Neuronal stem cell (in vitro differentiated cells): Measurements from ENCODE around the gene FGFRL1.

ENCODE experiments used
- DNase-seq: peaks from one replicate; pipeline ENCODE4 v3.0.0-alpha.2; 2013; ENCODE audit warnings: low spot score
- H2AFZ ChIP-seq: one replicate; pipeline ENCODE4 v1.6.1; 2013; ENCODE audit warnings: mild to moderate bottlenecking, low read length, inconsistent platforms
- H2AK5ac ChIP-seq: 2 replicates; pipeline ENCODE4 v1.6.1; 2013; ENCODE audit warnings: low read depth, mild to moderate bottlenecking, inconsistent platforms, low read length, moderate library complexity, mixed read lengths
- H2BK120ac ChIP-seq: 2 replicates; pipeline ENCODE4 v1.6.1; 2013; ENCODE audit warnings: low read depth, mild to moderate bottlenecking, inconsistent platforms, low read length, moderate library complexity, mixed read lengths
- H2BK12ac ChIP-seq: one replicate; pipeline ENCODE4 v1.6.1; 2013; ENCODE audit warnings: low read length, inconsistent platforms
- H2BK15ac ChIP-seq: 2 replicates; pipeline ENCODE4 v1.6.1; 2013; ENCODE audit warnings: mild to moderate bottlenecking, low read length, inconsistent platforms, mixed read lengths
- H2BK5ac ChIP-seq: one replicate; pipeline ENCODE4 v1.6.1; 2013; ENCODE audit warnings: inconsistent platforms, mild to moderate bottlenecking, low read length, moderate library complexity
- H3K14ac ChIP-seq: one replicate; pipeline ENCODE4 v1.6.1; 2013; ENCODE audit warnings: low read length, inconsistent platforms
- H3K18ac ChIP-seq: 2 replicates; pipeline ENCODE4 v1.6.1; 2013; ENCODE audit warnings: low read length, inconsistent platforms
- H3K23ac ChIP-seq: 2 replicates; pipeline ENCODE4 v1.6.1; 2013; ENCODE audit warnings: low read depth, mild to moderate bottlenecking, mixed read lengths, low read length, inconsistent platforms; ENCODE audit not compliant: poor library complexity
- H3K27ac ChIP-seq: replicated peaks from 3 replicates; pipeline ENCODE4 v1.5.1; 2013; ENCODE audit warnings: low read length, inconsistent platforms
- H3K27me3 ChIP-seq, 3 experiments: 2 replicates each; pipeline ENCODE4 v1.6.1; 2013; ENCODE audit warnings: low read length in 3 of 3, mild to moderate bottlenecking in 2 of 3, inconsistent platforms in 1 of 3, low read depth in 1 of 3, mixed read lengths in 1 of 3, moderate library complexity in 1 of 3; ENCODE audit not compliant: control insufficient read depth in 3 of 3, insufficient read depth in 3 of 3
- H3K36me3 ChIP-seq, 2 donors: replicated peaks in 1 of 2; 2 replicates each; pipeline ENCODE4 v1.6.1; 2013; ENCODE audit warnings: low read length in 2 of 2; ENCODE audit not compliant: control insufficient read depth in 2 of 2, insufficient read depth in 2 of 2
- H3K4ac ChIP-seq: 2 replicates; pipeline ENCODE4 v1.6.1; 2013; ENCODE audit warnings: inconsistent platforms, mild to moderate bottlenecking, low read length, moderate library complexity
- H3K4me1 ChIP-seq, 2 donors: 1 replicate in 1 of 2; 2 replicates in 1 of 2; pipeline ENCODE4 v1.6.1; 2013; ENCODE audit warnings: low read length in 2 of 2, low read depth in 1 of 2; ENCODE audit not compliant: control insufficient read depth in 2 of 2, insufficient read depth in 1 of 2
- H3K4me2 ChIP-seq: one replicate; pipeline ENCODE4 v1.6.1; 2013; ENCODE audit warnings: mild to moderate bottlenecking, low read length, inconsistent platforms; ENCODE audit not compliant: insufficient read depth, poor library complexity, severe bottlenecking
- H3K4me3 ChIP-seq, 2 donors: 2 replicates each; pipeline ENCODE4 v1.5.1; 2013; ENCODE audit warnings: low read length in 2 of 2, mild to moderate bottlenecking in 2 of 2, inconsistent platforms in 1 of 2, moderate library complexity in 1 of 2
- H3K79me1 ChIP-seq: one replicate; pipeline ENCODE4 v1.6.1; 2013; ENCODE audit warnings: low read depth, mild to moderate bottlenecking, inconsistent platforms, low read length, moderate library complexity
- H3K9ac ChIP-seq: one replicate; pipeline ENCODE4 v1.6.1; 2013; ENCODE audit warnings: mild to moderate bottlenecking, low read depth, low read length, inconsistent platforms; ENCODE audit not compliant: poor library complexity
- H3K9me3 ChIP-seq, 2 donors: replicated peaks in 1 of 2; 2 replicates each; pipeline versions ENCODE3 to v1.6.1; 2013; ENCODE audit warnings: low read length in 2 of 2, mild to moderate bottlenecking in 2 of 2, inconsistent platforms in 1 of 2, low read depth in 1 of 2, mixed read lengths in 1 of 2, moderate library complexity in 1 of 2; ENCODE audit not compliant: control insufficient read depth in 2 of 2, insufficient read depth in 1 of 2
- H4K8ac ChIP-seq: one replicate; pipeline ENCODE4 v1.6.1; 2013; ENCODE audit warnings: low read depth, mild to moderate bottlenecking, inconsistent platforms, low read length, moderate library complexity
- H4K91ac ChIP-seq: one replicate; pipeline ENCODE4 v1.6.1; 2013; ENCODE audit warnings: low read length, low read depth, mild to moderate bottlenecking, inconsistent platforms; ENCODE audit not compliant: poor library complexity
- WGBS, 2 donors: extraction: QIAGEN DNeasy Blood & Tissue Kit; methylation state at CpG; one replicate each; pipeline ENCODE4 v1.1.7; 2013; ENCODE audit warnings: missing lambda C conversion rate in 2 of 2, mixed read lengths in 1 of 2; ENCODE audit not compliant: insufficient read length in 2 of 2, insufficient replicate concordance in 1 of 2; ENCODE audit errors: extremely low coverage in 2 of 2; 5-methylcytosine and 5-hydroxymethylcytosine counted together

The FGFRL1 gene

DNA sequence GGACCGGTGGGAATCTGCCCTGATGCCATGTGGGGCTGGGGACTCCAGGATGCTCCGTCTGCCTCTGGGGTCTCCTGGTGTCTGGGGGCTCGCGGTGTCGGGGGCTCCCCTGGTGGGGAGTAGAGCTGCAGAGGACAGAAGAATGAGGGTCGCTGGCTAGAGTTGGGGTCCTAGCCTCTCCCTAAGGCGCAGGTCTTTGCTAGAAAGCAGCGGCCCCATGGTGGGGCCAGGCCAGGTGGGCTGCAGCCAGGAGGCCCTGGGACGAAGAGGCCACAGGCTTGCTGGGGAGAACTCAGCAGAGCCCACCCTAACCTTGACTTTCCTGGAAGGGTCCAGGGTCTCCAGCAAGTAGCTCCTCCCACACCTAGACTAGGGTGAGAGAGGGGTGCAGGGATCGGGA, 21.4 kb downstream of the FGFRL1 start:
- no CpG with 5 or more reads among the region's 10 CpGs for WGBS, 2 donors
- DNase-seq = no peak
- H2AFZ ChIP-seq = no peak overlapping the region
- H2BK15ac ChIP-seq = peak overlapping the region; percentile 96
- peak overlapping the region; percentile 100 for H2AK5ac ChIP-seq
- H3K9me3 ChIP-seq = no peaks in the 10 kb centered on the region
- peak overlapping the region; percentile 55 for H3K4ac ChIP-seq
- H3K14ac ChIP-seq = no peak overlapping the region
- H3K4me2 ChIP-seq = no peak overlapping the region
- peak overlapping the region; percentile 77 for H2BK5ac ChIP-seq
- no peak overlapping the region for H3K9ac ChIP-seq
- no peak overlapping the region for H4K8ac ChIP-seq
- H3K27ac ChIP-seq = no peak overlapping the region
- no peaks in the 10 kb centered on the region for H3K36me3 ChIP-seq
- H3K4me1 ChIP-seq = peaks cover 29 to 33% of the 10 kb centered on the region in 2 donors
- no peak overlapping the region for H2BK120ac ChIP-seq
- H3K4me3 ChIP-seq = no peak overlapping the region
- no peak overlapping the region for H4K91ac ChIP-seq
- no peaks in the 10 kb centered on the region for H3K79me1 ChIP-seq
- H2BK12ac ChIP-seq = peak overlapping the region; percentile 30
- H3K27me3 ChIP-seq = peaks cover 0 to 7% (median 0%) of the 10 kb centered on the region in 3 experiments
- no peak overlapping the region for H3K23ac ChIP-seq
- peak overlapping the region; percentile 78 for H3K18ac ChIP-seq

DNA sequence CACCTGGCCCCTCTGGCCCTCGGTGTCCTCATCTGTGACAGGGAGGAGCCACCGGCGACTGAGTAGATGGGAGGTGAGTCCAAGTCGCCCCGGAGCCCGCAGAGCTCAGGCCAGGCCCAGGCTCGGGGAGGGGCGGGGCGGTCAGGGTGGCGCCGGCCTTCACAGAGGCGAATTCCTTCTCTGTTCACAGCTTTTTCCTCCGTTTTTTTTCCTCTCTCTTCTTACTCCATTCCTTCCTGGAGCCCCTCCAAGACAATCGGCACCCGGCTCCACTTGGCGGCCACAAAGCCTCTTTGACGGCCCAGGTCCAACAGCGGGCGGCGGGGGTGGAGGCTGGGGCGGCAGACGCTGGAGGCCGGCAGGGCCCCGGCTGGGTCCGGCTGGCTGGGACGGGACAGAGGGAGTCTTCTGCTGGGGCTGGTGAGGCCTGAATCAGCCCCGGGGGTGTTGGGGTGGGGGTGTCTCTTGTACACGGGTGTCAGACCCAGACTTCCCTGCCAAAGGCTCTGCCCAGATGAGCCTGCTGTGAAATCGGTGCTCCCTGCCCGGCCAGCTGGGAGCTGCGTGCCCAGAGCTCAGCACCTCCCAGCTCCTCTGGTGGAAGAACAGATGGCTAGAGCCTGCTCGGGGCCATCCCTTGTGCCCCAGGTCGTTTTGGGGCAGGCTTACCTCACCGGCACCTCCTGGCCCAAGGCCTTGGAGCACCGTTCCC, 22.6 kb downstream of the FGFRL1 start:
- H3K4me1 ChIP-seq = peaks cover 26 to 32% of the 10 kb centered on the region in 2 donors
- H2BK12ac ChIP-seq = peak overlapping the region; percentile 94
- H2AFZ ChIP-seq = no peak overlapping the region
- H3K23ac ChIP-seq = peak overlapping the region; percentile 95
- DNase-seq = no peak
- H2BK15ac ChIP-seq = peak overlapping the region; percentile 96
- no peak overlapping the region for H3K27ac ChIP-seq
- peak overlapping the region; percentile 72 for H4K91ac ChIP-seq
- WGBS, 2 donors = no CpG with 5 or more reads among the region's 35 CpGs
- peak overlapping the region; percentile 94 for H2BK120ac ChIP-seq
- H3K4me2 ChIP-seq = no peak overlapping the region
- peak overlapping the region in 1 of 2 donors; percentile 48 for H3K4me3 ChIP-seq
- H3K27me3 ChIP-seq = peaks cover 0 to 7% (median 0%) of the 10 kb centered on the region in 3 experiments
- peak overlapping the region; percentile 89 for H3K4ac ChIP-seq
- no peaks in the 10 kb centered on the region for H3K36me3 ChIP-seq
- H3K9me3 ChIP-seq = no peaks in the 10 kb centered on the region
- peak overlapping the region; percentile 38 for H3K14ac ChIP-seq
- H2AK5ac ChIP-seq = peak overlapping the region; percentile 100
- peak overlapping the region; percentile 60 for H3K9ac ChIP-seq
- H3K18ac ChIP-seq = peak overlapping the region; percentile 93
- peak overlapping the region; percentile 90 for H2BK5ac ChIP-seq
- no peaks in the 10 kb centered on the region for H3K79me1 ChIP-seq
- H4K8ac ChIP-seq = no peak overlapping the region

DNA sequence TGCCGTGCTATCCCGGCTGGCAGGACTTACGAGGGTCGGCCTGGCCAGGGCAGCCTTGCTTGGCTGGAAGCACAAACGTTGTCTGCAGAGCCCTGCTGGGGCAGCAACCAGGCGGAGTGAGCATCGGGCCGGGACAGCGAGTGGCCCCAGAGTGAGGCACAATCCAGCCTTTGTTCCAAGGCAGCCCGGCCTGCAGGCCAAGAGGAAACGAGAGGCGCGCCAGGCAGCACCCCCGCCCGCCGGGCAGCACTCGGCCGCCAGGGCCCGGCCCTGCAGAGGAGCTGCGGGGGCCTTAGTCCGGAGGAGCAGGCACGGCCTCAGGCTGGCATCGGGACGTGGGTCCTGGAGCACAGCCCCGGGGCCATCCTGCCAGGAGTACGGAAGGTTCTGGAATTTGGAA, 24.1 kb downstream of the FGFRL1 start:
- no peak overlapping the region for H3K27ac ChIP-seq
- H4K91ac ChIP-seq = peak overlapping the region; percentile 85
- peak overlapping the region; percentile 94 for H3K18ac ChIP-seq
- H3K27me3 ChIP-seq = peaks cover 0 to 7% (median 0%) of the 10 kb centered on the region in 3 experiments
- H2BK12ac ChIP-seq = peak overlapping the region; percentile 98
- H3K4me1 ChIP-seq = peaks cover 31 to 38% of the 10 kb centered on the region in 2 donors
- H3K79me1 ChIP-seq = no peaks in the 10 kb centered on the region
- no peaks in the 10 kb centered on the region for H3K9me3 ChIP-seq
- peak overlapping the region; percentile 81 for H2BK120ac ChIP-seq
- H3K23ac ChIP-seq = peak overlapping the region; percentile 43
- peak overlapping the region; percentile 100 for H2BK15ac ChIP-seq
- H2AK5ac ChIP-seq = peak overlapping the region; percentile 99
- peak overlapping the region; percentile 82 for H4K8ac ChIP-seq
- H3K14ac ChIP-seq = peak overlapping the region; percentile 82
- H3K4me3 ChIP-seq = no peak overlapping the region
- H2AFZ ChIP-seq = no peak overlapping the region
- no peaks in the 10 kb centered on the region for H3K36me3 ChIP-seq
- peak overlapping the region; percentile 39 for H2BK5ac ChIP-seq
- WGBS, 2 donors = no CpG with 5 or more reads among the region's 26 CpGs
- no peak for DNase-seq
- H3K9ac ChIP-seq = peak overlapping the region; percentile 60
- no peak overlapping the region for H3K4ac ChIP-seq
- H3K4me2 ChIP-seq = no peak overlapping the region

DNA sequence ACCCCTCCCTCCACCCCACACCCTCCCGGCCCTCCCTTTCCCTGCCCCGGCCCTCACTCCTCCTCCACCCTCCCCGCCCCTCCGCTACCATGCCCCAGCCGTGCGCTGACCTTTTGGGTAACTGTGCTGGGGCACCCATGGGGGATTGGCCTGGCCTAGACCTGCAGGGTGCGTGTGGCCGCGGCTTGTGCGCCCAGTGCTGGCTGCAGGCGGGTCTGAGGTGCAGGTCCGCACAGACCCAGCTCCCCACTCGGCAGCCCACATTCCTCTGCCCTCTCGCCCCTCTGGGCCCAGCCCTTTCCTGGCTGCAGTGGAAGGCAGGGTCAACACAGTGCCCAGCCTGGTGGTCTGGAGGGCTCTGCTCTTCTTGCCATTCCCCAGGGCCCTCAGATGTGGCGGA, 24.7 kb downstream of the FGFRL1 start:
- peaks cover 0 to 3% (median 0%) of the 10 kb centered on the region in 3 experiments for H3K27me3 ChIP-seq
- no peak for DNase-seq
- no CpG with 5 or more reads among the region's 15 CpGs for WGBS, 2 donors
- peak overlapping the region; percentile 100 for H2BK15ac ChIP-seq
- no peak overlapping the region for H4K8ac ChIP-seq
- no peak overlapping the region for H3K4me2 ChIP-seq
- no peaks in the 10 kb centered on the region for H3K79me1 ChIP-seq
- H3K9me3 ChIP-seq = no peaks in the 10 kb centered on the region
- no peak overlapping the region for H3K4me3 ChIP-seq
- H2AFZ ChIP-seq = no peak overlapping the region
- H2BK12ac ChIP-seq = peak overlapping the region; percentile 97
- H3K9ac ChIP-seq = peak overlapping the region; percentile 70
- H3K4ac ChIP-seq = peak overlapping the region; percentile 53
- H3K23ac ChIP-seq = peak overlapping the region; percentile 89
- H3K27ac ChIP-seq = no peak overlapping the region
- H4K91ac ChIP-seq = peak overlapping the region; percentile 95
- H2BK120ac ChIP-seq = peak overlapping the region; percentile 94
- peaks cover 33 to 41% of the 10 kb centered on the region in 2 donors for H3K4me1 ChIP-seq
- H3K14ac ChIP-seq = peak overlapping the region; percentile 94
- H2BK5ac ChIP-seq = peak overlapping the region; percentile 26
- no peaks in the 10 kb centered on the region for H3K36me3 ChIP-seq
- H3K18ac ChIP-seq = peak overlapping the region; percentile 98
- H2AK5ac ChIP-seq = peak overlapping the region; percentile 99
